Jurkat, Clone E6-1 (cell line): Measurements from ENCODE around the gene NSMCE3. TPM values are rescaled to one million over a fixed set of nuclear protein-coding genes. Genes with fewer than 3 reads are reported as not detected.
A peak's percentile ranks its signal among the peaks of the same experiment; 100 is the strongest.

ENCODE experiments used
- DNase-seq: peaks from one replicate; pipeline ENCODE4 v3.0.0-alpha.2; 2011; ENCODE audit warnings: low read depth, low spot score
- H3K4me3 ChIP-seq: 2 replicates; pipeline ENCODE4 v1.5.1; 2011; ENCODE audit warnings: mild to moderate bottlenecking, low read length, control low read depth, moderate library complexity
- polyA plus RNA-seq: library from polyadenylated mRNA; unstranded; fragments of >200 nt; gene quantifications from one replicate; pipeline ENCODE4 v1.2.1, GENCODE V29; 2012; ENCODE audit warnings: missing spikeins; ENCODE audit not compliant: insufficient read length, insufficient read depth

Gene NSMCE3
- 9.1 TPM for polyA plus RNA-seq

- peak; percentile 77 for DNase-seq
- peak within 1 kb of the TSS; percentile 78 for H3K4me3 ChIP-seq
Observed at GRCh38 chr15:29269485-29270168, at the start of gene NSMCE3. Gene NSMCE3 (minus strand): TSS chr15:29269822. CDS start chr15:29269705, 117 bp downstream.

GRCh38 chr15:29316422-29316821 is 46.8 kb upstream of the NSMCE3 start:
- H3K4me3 ChIP-seq, result no peak overlapping the region

GRCh38 chr15:29312387-29312786 is 42.8 kb upstream of the NSMCE3 start:
- no peak for DNase-seq
- H3K4me3 ChIP-seq, result no peak overlapping the region

More at GRCh38 chr15:29316422-29316821, 46.8 kb upstream of the NSMCE3 start:
- DNase-seq, result no peak

- no peak overlapping the region for H3K4me3 ChIP-seq
- no peak for DNase-seq
Observed at GRCh38 chr15:29311696-29312095, 42.1 kb upstream of the NSMCE3 start.

- H3K4me3 ChIP-seq, result no peak overlapping the region
- DNase-seq, result no peak
Observed at GRCh38 chr15:29309139-29309538, 39.5 kb upstream of the NSMCE3 start.

GRCh38 chr15:29308299-29308698 is 38.7 kb upstream of the NSMCE3 start:
- DNase-seq, result no peak
- no peak overlapping the region for H3K4me3 ChIP-seq

- no peak for DNase-seq
- no peak overlapping the region for H3K4me3 ChIP-seq
Observed at GRCh38 chr15:29305556-29305955, 35.9 kb upstream of the NSMCE3 start.

GRCh38 chr15:29302871-29303270 is 33.2 kb upstream of the NSMCE3 start:
- H3K4me3 ChIP-seq, result no peak overlapping the region
- no peak for DNase-seq

- no peak for DNase-seq
- no peak overlapping the region for H3K4me3 ChIP-seq
Observed at GRCh38 chr15:29299784-29300183, 30.2 kb upstream of the NSMCE3 start.

GRCh38 chr15:29299331-29299730 is 29.7 kb upstream of the NSMCE3 start:
- no peak overlapping the region for H3K4me3 ChIP-seq
- DNase-seq, result no peak

GRCh38 chr15:29294732-29295325 is 25.2 kb upstream of the NSMCE3 start:
- no peak for DNase-seq
- no peak overlapping the region for H3K4me3 ChIP-seq

GRCh38 chr15:29291067-29291845 is 21.6 kb upstream of the NSMCE3 start:
- no peak for DNase-seq
- H3K4me3 ChIP-seq, result no peak overlapping the region

- DNase-seq, result no peak
- no peak overlapping the region for H3K4me3 ChIP-seq
Observed at GRCh38 chr15:29289173-29289572, 19.6 kb upstream of the NSMCE3 start.

- H3K4me3 ChIP-seq, result no peak overlapping the region
- no peak for DNase-seq
Observed at GRCh38 chr15:29285386-29285785, 15.8 kb upstream of the NSMCE3 start.

GRCh38 chr15:29283381-29283780 is 13.8 kb upstream of the NSMCE3 start:
- no peak for DNase-seq
- no peak overlapping the region for H3K4me3 ChIP-seq

GRCh38 chr15:29280514-29280913 is 10.9 kb upstream of the NSMCE3 start:
- no peak for DNase-seq
- no peak overlapping the region for H3K4me3 ChIP-seq

GRCh38 chr15:29278436-29279105 is 8.9 kb upstream of the NSMCE3 start:
- no peak for DNase-seq
- no peak overlapping the region for H3K4me3 ChIP-seq

GRCh38 chr15:29276366-29276765 is 6.7 kb upstream of the NSMCE3 start:
- H3K4me3 ChIP-seq, result no peak overlapping the region
- no peak for DNase-seq

GRCh38 chr15:29275855-29276254 is 6.2 kb upstream of the NSMCE3 start:
- no peak for DNase-seq
- H3K4me3 ChIP-seq, result no peak overlapping the region

GRCh38 chr15:29274946-29275345 is 5.3 kb upstream of the NSMCE3 start:
- no peak for DNase-seq
- no peak overlapping the region for H3K4me3 ChIP-seq
